T-helper 1 cell treated with Interleukin-12 subunit alpha and Interleukin-12 subunit beta and Interleukin-4 antibody, amounts not matched to agents 30 ng/mL and 1 ng/mL, for 36 hours (primary cell): ENCODE results near the gene RPRD1A. TPM values are rescaled to one million over a fixed set of nuclear protein-coding genes. Genes with fewer than 3 reads are reported as not detected.
"Not testable (repeated sequence)": the region's sequence is repeated elsewhere in the genome, so short reads cannot be mapped to it uniquely, and the experiment has no call there.

ENCODE experiments used
- intact Hi-C: fragments of 100-400 bp; cut with micrococcal nuclease; formaldehyde crosslinking; loops from one replicate; pipeline ENCODE4 v1.15.1; 2024
- total RNA-seq: library from RNA; stranded (reverse); gene quantifications from 2 replicates; pipeline ENCODE4 v1.2.3, GENCODE V29; 2022

Gene RPRD1A, protein sequence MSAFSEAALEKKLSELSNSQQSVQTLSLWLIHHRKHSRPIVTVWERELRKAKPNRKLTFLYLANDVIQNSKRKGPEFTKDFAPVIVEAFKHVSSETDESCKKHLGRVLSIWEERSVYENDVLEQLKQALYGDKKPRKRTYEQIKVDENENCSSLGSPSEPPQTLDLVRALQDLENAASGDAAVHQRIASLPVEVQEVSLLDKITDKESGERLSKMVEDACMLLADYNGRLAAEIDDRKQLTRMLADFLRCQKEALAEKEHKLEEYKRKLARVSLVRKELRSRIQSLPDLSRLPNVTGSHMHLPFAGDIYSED
- total RNA-seq: 28.1 and 29.5 TPM in 2 replicates

DNA sequence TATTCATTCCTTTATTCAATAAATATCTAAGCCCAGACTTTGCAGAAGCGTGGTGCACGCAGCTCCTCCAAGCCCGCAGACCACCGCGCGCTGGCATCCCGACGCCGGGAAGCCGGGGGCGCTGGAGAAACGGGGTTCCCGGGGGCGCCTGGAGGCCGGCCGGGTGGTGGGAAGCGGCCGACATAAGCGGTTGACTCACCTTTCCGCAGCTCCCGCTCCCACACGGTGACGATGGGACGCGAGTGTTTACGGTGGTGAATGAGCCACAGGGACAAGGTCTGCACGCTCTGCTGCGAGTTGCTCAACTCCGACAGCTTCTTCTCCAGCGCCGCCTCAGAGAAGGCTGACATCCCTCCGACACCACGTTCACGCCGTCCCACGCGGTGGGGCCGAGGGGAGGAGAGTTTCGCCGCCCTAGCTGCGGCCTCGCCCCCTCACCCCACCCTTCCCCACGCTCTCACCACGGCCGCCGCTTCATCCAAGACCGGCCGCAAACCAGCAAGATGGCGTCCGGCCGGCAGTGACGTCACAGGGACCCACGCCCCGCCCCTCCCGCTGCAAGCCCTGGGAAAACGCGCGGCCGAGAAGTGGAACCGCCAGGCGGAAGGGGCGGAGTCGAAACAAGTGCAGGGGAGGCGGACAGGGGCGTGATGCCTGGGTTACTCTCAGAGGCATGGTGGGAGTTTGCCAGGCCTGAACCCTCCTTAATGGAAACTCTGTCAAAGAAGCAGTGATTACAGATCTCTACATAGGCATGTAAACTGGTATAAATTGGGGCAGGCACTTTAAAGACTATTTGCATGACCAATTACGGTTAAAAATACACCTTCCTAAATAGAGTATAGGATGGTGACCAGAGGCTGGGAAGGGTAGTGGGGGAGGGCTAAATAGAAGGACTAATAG lies at the start of gene RPRD1A:
Gene RPRD1A (minus strand): TSS at position 505 of the 903 bp plus-strand sequence. CDS start 155 bp downstream, at position 350.
- intact Hi-C loops: loop anchor here (1.0 to 5.0 kb wide), 10 partner anchors 50 to 1040 kb away; partner anchors contain the start of genes ELP2, GALNT1, RMP24 and SLC39A6

DNA sequence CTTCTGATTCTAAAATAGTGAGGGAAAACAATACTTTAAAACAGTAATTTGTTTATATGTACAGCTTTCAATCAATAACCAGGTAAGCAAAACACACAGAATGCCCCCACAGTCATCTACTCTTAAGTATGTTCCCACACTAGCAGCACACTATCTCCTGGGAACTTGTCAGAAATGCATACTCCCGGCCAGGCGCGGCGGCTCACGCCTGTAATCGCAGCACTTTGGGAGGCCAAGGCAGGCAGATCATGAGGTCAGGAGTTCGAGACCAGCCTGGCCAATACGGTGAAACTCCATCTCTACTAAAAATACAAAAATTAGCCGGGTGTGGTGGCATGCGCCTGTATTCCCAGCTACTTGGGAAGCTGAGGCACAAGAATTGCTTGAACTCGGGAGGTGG lies 49.4 kb upstream of the RPRD1A start:
- intact Hi-C loops: not testable (repeated sequence)

DNA sequence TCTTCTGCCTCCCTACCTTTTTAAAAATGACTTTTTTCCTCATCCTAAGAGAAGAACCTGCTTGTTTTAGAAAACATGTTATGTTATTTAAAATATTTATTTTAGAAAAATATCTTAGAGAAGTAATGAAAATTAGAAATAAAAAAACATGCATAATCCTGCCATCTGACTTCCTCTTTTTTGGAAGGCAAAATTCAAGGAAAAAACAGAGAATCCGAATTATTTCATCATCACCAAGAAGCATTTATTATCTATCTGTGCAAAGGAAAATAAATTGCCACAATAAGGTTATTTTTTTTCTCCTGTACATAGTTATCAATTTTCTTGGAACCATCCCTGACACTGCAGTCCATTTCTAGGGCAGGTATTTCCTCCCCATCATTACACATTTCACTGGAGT lies 47.4 kb upstream of the RPRD1A start:
- intact Hi-C loops: no loop called here

DNA sequence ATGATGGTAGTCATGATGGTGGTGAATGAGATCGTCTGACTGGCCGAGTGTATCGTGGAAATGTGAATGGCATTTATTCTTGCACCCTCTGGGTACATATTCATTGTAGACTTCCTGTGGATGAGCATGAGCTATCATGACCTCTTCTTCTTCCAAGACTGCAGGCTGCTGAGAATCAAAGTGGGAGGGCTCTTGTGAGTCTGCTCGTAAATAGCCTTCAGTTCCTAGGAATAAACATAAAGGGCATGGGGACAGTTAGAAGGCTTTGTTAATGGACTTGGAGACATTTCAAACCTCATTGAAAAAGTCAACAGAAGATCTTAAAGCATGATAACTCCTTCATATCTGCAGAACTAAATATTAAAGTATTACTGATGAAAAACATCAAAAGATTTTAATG lies 46.9 kb upstream of the RPRD1A start:
- intact Hi-C loops: no loop called here

DNA sequence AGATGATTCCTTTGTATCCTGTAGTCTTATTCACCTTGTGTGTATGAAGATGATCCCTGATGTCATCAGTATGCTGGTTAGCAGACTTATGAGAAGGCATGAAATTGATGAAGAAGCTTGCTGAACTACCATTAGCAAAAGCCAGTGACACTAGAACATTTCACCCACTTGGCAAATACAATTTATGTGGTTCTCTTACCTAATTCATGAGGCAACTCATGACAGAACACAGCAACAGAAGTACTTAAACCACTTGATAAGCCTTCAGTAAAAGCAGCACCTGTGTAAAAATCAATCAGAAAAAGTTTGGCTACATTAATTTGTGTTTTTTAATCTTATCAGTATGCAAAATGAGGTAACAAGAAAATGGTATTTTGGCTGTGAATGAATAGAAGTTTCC lies 44.9 kb upstream of the RPRD1A start:
- intact Hi-C loops: no loop called here

DNA sequence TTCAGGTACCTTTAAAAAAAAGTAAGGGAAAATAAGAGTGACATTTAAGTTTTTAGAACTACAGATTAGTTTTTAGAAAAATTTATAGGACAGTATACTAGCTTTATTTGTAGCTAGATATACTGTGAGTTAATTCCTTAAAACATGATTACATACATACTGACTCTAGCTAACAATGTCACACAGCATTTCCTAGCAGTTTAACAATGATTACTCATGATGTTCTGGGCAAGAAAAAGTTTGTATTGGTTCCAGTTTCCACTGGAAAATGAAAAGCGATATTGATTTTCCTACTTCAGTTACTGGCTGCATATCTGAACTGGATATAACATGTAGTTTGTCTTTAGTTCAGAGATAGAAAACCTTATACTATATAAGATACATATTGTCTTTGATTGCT lies 42.4 kb upstream of the RPRD1A start:
- intact Hi-C loops: no loop called here

DNA sequence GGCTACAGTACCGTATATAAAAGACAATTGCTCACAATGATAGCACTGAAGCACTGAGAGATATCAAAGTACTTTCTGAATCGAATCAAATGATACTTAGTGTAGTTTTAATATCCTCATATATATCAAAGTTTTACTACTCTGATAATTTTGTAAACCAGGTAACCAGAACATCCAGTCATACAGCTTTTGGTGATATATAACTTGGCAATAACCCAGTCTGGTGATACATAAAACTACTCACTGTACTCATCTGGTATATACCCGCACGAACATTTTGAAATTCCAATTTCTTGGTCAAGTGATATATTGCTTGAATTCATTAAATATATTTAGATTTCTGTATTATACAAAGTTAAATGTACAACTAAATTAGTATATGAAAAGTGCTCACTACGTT lies 41.2 kb upstream of the RPRD1A start:
- intact Hi-C loops: no loop called here

DNA sequence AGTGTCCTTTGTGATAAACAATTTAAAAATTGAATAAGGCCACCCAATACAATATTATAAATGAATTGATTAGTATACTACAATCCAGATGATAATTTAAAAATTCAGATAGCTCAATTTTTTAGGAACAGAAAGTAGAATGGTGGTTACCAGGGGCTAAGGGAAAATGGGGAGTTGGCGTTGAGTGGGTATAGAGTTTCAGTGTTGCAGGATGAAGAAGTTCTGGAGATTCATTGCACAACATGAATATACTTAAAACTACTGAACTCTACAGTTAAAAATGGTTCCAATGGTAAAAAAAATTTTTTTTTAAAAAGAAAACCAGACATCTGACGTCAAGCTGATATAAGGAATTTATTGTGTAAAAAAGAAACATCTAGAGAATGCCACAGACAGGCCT lies 40.8 kb upstream of the RPRD1A start:
- intact Hi-C loops: no loop called here

DNA sequence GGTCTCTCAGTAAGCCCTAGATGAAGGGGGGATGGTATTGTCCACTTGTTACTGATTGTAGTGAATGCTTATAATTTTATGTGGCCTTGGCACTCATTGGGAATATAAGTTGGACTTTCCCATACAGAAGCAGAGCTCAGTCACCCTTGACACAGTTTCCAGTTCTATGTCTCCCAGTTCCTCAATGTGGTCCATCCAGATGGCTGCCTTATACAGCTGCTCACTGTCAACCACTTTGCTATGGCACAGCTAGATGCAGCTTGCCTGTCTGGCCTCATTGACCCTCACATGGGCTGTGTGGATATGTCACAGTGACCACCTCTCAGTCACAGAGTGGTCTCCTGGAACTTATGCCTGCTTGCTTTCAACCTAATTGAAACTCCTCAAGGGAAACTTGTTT lies 40.1 kb upstream of the RPRD1A start:
- intact Hi-C loops: no loop called here

DNA sequence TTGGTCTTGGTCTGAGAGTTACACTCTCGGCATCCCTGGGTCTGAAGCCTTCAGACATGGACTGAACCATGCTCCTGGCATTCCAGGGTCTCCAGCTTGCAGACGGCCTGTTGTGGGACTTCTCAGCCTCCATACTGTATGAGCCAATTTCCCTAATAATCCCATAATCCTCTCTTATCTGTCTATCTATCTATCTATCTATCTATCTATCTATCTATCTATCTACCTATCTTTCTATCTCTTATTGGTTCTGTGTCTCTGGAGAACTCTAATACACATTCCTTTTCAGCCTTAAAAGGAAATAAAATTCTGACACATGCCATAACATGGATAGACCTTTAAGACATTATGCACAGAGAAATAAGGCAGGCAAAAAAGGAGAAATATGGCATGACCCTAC lies 37.4 kb upstream of the RPRD1A start:
- intact Hi-C loops: no loop called here

DNA sequence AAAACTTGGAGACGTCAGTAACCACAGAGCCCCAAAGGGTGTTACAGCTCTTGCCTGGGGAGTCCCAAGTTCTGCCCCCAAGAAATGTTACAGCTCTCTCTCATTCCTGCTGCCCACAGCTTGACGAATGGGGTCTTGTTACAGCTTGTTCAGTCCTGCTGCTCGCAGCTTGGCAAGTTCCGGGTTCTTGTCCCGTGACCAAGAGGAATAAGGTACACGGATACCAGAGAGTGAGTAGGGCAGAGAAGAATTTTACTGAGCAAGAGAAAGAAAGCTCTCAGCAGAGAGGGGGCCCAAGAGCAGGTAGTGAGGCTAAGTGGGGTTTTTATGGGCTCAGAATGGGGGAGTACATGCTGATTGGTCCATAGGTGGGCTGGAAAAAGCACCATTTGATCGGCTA lies 34.6 kb upstream of the RPRD1A start:
- intact Hi-C loops: no loop called here

DNA sequence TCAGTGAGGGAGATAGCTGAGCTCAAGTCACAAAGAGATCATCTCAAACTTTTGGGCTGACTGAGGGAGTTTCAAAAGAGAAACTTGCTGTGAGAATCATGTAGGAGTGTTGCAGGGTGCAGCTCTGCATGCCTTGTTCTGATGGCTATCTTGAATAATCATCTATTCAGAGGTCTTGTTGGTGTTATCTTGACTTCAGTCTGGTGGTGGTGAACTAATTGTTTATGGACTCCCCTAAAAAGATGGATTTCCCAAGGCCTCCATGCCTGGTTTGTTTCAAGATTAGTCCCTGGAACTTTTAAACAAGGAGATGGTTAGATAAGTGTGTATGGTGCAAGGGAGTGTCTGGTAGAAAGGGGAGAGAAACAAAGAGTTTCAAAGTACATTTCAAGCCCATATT lies 32.0 kb upstream of the RPRD1A start:
- intact Hi-C loops: no loop called here

DNA sequence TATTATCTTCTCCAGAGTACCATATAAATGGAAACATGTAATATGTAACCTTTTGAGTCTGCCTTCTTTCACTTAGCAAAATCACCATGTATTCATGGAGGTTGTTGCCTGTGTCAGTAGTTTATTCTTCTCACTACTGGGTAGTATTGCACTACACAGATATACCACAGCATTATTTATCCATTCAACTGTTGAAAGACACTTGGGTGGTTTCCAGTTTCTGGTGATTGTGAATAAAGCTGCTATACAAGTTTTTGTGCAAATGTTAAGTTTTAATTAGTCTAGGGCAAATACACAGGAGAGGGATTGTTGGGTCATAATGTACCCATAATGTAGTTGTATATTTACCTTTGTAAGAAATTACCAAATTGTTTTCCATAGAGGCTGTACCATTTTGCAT lies 29.6 kb upstream of the RPRD1A start:
- intact Hi-C loops: loop anchor here (1.0 to 2.0 kb wide), 5 partner anchors 32 to 712 kb away; partner anchors contain the start of genes ELP2 and SLC39A6

DNA sequence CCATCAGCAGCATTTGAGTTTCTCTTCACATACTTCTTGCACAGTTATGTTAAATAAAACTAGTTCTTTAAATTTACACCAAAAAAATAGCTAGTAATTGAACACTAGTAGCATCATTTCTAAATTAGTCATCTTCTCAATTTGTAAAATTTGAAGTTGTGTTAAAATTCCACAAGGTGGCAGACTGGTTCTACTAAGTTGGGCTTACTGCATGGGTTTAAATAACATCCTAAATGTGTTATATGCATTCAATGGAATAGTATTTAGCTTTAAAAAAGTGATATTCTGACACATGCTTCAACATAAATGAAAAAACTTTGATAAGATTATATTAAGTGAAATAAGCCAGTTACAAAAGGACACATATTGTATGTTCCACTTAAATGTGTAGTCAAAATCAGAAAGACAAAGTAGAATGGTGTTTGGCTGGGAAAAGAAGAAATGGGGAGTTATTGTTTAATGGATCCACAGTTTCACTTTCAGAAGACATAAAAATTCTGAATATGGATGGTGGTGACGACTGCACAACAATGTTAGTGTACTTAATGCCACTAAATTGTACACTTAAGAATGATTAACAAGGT lies 28.7 kb upstream of the RPRD1A start:
- intact Hi-C loops: loop anchor here (1.0 to 2.0 kb wide), 5 partner anchors 33 to 713 kb away; partner anchors contain the start of genes ELP2 and SLC39A6

DNA sequence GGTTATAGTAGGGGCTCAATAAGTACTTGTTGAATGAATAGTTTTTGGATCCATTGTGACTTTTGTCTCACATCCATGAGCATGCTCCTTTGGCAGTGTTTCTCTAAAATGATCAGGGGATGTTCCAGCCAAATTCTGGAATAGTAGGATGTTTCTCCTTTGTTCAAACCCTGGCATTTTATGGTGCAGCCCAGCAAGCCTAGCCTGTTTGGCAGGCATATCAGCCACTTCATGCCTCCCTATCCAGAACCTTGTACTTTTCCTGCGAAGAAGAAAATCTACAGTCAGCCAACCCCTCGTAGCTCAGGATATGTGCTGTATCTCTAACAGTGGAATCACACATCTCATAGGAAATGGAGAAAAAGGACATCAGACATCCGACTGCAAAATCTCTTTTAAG lies 27.1 kb upstream of the RPRD1A start:
- intact Hi-C loops: no loop called here

DNA sequence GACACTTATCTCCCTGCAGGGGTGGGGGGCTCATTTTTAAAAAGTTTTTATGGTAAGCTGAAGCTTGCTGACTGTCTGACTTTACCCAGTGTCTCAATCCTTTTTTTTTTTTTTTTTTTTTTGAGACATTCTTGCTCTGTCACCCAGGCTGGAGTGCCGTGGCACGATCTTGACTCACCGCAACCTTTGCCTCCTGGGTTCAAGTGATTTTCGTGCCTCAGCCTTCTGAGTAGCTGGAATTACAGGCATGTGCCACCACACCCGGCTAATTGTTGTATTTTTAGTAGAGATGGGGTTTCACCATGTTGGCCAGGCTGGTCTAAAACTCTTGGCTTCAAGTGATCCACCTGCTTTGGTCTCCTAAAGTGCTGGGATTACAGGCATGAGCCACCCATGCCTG lies 24.8 kb upstream of the RPRD1A start:
- intact Hi-C loops: not testable (repeated sequence)

DNA sequence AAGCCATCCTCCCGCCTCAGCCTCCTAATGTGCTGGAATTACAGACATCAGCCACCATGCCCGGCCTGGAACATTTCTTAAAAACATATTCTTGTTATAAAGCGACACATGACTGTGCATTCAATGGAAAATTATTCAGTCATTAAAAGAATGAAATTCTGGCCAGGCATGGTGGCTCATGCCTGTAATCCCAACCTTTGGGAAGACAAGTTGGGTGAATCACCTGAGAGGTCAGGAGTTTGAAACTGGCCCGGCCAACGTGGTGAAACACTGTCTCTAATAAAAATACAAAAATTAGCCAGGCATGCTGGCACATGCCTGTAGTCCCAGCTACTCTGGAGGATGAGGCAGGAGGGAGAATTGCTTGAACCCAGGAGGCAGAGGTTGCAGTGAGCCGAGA lies 21.6 kb upstream of the RPRD1A start:
- intact Hi-C loops: no loop called here

DNA sequence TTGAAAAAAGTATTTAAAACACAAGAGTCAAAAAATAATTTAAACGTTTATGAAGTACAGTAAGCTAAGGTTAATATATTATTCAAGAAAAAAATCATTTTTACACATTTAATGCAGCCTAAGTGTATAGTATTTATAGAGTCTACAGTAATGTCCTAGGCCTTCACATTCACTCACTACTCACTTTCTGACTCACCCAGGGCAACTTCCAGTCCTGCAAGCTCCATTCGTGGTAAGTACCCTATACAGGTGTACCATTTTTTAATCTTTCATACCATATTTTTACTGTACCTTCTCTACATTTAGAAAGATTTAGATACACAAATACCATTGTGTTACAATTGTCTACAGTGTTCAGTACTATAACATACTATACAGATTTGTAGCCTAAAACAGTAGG lies 20.9 kb upstream of the RPRD1A start:
- intact Hi-C loops: no loop called here

DNA sequence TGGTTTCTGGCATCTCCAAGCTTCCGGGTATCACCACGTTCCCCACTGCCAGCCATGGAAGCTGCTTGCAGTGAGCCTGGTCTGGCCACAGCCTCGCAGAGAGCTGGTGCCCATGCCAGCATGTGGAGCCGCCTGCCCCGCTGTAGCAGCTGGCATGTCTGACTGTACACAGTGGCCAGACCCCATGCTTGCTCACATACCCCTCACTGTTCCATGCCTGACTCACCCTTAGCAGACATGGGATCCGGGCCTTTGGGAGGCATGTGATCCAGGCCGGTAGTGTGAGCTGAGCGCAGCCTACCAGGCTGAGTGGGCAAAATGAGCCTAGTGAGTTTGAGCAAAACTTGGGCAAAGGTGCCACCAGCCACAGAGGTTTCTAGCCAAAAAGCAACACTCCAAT lies 18.8 kb upstream of the RPRD1A start:
- intact Hi-C loops: no loop called here

DNA sequence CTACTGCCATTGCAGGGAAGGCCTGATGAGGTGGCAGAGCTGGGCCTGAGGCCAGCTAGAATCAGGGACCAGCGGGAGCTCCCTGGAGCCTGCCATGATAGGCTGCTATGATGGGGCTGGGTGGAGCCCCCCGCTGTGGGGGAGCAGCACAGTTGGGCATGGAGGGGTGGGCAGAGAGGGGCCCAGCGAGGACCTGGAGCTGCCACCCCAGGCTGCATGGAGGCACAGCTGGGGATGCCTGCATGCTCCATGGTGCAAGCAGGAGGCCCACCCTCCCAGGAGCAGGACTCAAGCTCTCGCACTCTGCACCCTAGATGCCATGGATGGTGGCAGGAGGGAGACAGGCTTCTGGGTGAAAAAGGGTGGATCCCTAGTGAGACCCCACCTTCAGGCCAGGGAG lies 17.8 kb upstream of the RPRD1A start:
- intact Hi-C loops: no loop called here

DNA sequence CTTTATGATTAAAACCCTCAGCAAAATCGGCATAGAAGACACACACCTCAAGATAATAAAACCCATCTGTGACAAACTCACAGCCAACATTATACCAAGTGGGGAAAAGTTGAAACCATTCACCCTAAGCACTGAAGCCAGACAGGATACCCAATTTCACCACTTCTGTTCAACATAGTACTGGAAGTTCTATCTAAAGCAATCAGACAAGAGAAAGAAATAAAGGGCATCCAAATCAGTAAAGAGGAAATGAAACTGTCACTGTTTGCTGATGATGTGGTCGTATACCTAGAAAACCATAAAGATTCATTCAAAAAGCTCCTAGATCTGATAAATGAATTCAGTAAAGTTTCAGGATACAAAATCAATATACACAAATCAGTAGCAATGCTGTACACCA lies 16.4 kb upstream of the RPRD1A start:
- intact Hi-C loops: no loop called here

DNA sequence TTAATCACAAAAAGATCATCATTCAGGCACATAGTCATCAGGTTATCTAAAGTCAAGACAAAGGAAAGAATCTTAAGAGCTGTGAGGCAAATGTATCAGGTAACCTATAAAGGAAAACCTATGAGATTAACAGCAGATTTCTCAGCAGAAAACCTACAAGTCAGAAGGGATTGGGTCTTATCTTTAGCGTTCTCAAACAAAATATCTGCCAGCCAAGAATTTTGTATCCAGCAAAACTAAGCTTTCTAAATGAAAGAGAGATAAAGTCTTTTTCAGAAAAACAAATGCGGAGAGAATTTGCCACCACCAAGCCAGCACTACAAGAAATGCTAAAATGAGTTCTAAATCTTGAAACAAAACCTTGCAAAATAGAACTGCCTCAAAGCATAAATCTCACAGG lies 13.8 kb upstream of the RPRD1A start:
- intact Hi-C loops: not testable (repeated sequence)
